Panc1 (cell line): ENCODE measurements around the gene LDB2.

Experiments
- CTCF ChIP-seq: fragments of 450-650 bp; IDR thresholded peaks from 2 replicates; pipeline ENCODE4 v1.5.1; 2017; ENCODE audit warnings: mild to moderate bottlenecking
- TCF7L2 ChIP-seq: IDR thresholded peaks from 2 replicates; pipeline ENCODE4 v1.6.1; 2011; ENCODE audit warnings: mild to moderate bottlenecking, low read depth, low read length, inconsistent platforms

DNA sequence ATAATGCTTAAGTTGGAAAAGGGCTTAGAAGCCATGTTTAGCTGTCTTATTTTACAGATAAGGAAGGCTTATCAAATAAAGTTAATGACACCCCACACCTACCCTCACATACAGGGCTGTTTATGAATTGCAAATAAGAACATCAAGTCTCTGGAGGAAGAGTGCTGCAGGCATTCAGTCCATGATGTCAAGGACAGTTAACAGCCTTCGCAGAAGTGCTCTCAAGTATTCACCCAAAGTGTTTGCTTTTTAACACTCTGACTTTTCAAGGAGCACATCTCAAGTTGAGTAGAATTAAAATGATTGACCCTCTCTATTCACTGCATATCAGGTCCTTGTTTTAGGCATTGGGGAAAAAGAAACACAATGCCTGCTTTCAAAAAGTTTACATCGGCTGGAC is 328.7 kb downstream of the LDB2 start:
- no peak for TF ChIP-seq CTCF
- no peak for TF ChIP-seq TCF7L2
